GM12891 (cell line): ENCODE results near the gene TRIP4.
A peak's percentile ranks its signal among the peaks of the same experiment; 100 is the strongest.

ENCODE experiments used
- PAX5 ChIP-seq: IDR thresholded peaks from 2 replicates; pipeline ENCODE4 v1.6.1; 2011; ENCODE audit warnings: low read length, moderate library complexity, mild to moderate bottlenecking; ENCODE audit not compliant: insufficient read depth, severe bottlenecking
- POLR2A ChIP-seq: IDR thresholded peaks from 2 replicates; pipeline ENCODE4 v1.6.1; 2011; ENCODE audit warnings: low read depth, low read length, control low read depth
- POLR2AphosphoS5 ChIP-seq: IDR thresholded peaks from 2 replicates; pipeline ENCODE4 v1.6.1; 2011; ENCODE audit warnings: low read depth, low read length, control low read depth
- SPI1 ChIP-seq: IDR thresholded peaks from 2 replicates; pipeline ENCODE4 v1.6.1; 2011; ENCODE audit warnings: low read depth, low read length, control low read depth

DNA sequence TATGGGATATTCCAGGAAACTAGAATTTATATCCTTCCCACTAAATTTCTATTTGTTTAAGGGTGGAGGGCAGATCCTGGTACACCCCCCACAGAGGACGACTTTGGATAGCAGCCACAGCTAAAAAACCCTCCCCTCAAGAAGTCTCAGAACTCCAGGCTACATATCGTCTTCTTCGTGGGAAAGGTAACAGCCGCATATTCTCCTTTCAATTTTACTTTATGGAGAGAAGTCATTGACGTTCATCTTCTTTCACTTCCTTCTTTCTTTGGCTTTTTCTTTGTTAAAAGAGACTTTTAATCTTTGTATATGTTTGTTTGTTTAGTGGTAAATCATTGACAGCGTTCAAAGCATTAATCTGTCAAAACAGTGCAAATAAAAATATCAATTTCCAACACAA, 36.3 kb downstream of the TRIP4 start:
- no peak for TF ChIP-seq POLR2A
- TF ChIP-seq POLR2AphosphoS5: no peak
- peak; percentile 90 for TF ChIP-seq SPI1
- TF ChIP-seq PAX5: no peak
